Stimulated activated CD4-positive, alpha-beta T cell treated with anti-CD3 and anti-CD28 coated beads, Interleukin-2, amount 100 ng/mL, for 48 hours (primary cell): ENCODE results near the gene SPDEF.

Experiments
- DNase-seq, 2 donors: peaks; one replicate each; pipeline ENCODE4 v3.0.0-alpha.2; 2020

SPDEF gene

DNA sequence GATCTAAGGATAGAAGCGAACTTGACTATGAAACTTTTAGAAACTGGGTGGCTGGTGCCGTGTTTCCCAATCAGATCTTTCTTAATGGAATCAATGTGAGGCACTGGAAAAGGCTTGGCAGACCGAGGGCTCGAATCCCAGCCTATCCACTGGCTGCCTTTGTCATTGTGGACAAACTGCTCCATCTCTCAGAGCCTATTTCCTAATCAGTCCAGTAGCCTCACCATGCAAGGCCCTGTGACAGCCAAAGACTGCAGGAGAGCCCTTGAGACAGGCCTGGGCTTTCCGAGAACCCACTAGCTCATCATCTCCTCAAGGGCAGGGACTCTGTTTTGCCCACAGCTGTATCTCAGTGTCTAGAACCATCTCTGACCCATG is 43.4 kb downstream of the SPDEF start:
- no peak for DNase-seq

DNA sequence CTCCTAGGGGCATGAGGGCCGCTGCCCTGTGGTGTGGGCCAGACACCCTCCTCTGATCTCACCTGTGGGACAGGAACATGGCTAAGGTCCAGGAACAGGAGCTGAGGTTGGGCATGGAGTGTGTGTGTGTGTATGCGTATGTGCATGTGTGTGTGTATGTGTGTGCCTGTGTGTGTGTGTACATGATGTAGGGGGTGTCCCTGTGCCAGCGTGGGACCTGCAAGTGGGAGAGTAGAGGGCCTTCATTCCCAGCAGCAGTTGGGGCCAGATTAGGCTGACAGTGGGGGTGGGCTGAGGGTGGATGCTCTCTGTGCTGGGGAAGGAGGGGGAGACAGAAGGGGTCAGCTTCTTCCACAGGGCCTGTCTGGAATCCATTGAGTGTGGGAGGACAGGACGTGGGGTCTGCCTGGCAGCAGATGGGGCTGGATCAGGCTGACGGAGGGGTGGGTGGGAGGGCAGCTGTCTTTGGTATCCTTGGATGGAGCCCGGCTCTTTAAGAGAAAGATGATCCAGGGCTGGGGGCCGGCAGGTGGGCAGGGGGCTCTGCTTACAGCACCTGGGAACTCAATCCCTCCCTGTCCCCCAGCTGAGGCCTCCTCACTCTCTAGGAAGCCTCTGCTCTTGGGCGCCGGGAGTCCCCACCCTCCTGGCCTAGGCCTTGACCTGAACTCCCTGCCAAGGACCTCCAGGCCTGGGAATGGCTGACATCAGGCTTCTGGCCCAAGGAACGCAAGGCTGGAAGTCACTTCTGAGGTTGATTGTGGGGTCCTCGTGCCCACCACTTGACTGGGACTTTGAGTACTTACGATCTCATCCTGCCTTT is 44.0 kb downstream of the SPDEF start:
- no peak for DNase-seq

DNA sequence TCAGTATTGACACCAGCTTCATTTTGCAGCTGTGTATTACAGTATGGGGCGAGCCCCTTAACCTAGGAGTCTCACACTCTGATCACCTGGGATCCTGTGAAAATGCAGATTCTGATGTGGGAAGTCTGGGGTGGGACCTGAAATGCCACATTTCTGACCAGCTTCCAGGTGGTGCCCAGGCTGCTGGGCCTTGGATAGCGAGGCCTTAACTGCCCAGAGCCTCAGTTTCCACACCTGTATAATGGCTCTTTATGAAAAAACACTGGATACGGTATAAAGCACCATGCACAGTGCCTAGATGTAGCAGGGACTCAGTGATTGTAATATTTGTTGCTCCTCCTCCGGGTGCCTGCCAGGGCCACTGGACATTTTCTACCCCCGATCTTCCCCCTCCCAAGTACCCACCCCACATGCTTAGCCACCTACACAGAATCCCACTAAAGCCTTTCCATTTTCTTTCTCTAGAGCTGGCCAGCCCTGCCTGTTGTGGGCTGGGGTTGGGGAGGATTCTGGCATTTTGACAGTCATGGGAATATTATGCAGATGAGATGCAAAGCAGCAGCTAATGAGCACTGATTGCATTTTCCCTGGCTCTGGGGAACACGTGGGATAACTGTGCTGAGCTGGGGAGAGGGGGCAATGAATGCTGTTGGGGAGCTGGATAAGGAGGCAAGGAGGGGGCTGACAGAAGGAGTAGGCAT is 44.8 kb downstream of the SPDEF start:
- DNase-seq = no peak

DNA sequence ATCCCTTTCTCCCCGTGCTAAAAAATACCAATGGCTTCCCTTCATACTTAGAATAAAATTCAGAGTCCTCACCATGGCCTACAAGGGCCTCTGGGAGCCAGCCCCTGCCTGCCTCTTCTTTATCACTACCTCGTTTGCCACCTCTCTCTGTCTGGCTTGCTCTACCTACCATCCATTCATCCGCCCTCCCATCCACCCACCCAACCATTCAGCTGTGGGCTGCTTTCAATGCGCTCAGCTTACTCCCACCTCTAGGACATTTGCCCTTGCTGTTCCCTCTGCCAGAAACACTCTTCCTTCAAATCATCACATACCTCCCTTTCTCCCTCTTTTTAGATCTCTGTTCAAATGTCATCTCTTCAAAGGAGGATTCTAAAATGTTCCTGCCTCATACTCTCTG is 45.8 kb downstream of the SPDEF start:
- DNase-seq = no peak

DNA sequence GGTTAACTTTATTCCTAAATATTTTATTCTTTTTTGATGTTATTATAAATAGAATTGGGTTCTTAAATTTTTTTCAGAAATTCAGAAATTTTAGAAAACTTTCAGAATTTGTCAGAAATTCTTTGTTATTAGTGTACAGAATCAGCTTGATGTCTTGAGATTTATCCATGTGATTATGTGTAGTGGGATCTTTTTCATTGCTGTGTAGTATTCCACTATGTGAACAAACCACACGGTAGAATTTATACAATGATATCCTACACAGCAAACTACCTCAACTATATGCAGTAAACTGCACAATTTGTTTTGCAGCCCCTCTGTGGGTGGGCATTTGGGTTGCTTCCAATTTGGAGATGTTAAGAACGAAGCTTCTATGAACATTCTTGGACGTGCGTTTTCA is 46.3 kb downstream of the SPDEF start:
- no peak for DNase-seq

DNA sequence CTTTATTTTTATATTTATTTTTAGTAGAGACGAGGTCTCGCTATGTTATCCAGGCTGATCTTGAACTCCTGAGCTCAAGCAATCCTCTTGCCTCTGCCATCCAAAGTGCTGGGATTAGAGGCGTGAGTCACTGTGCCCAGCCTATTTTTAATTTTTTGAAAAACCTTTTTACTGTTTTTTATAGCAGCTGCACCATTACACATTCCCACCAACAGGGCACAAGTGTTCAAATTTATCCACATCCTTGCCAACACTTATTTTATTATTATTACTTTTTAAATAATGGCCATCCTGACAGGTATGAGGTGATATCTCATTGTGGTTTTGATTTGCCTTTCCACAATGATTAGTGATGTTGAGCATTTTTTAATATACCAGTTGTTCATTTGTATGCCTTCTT is 47.7 kb downstream of the SPDEF start:
- DNase-seq = no peak

DNA sequence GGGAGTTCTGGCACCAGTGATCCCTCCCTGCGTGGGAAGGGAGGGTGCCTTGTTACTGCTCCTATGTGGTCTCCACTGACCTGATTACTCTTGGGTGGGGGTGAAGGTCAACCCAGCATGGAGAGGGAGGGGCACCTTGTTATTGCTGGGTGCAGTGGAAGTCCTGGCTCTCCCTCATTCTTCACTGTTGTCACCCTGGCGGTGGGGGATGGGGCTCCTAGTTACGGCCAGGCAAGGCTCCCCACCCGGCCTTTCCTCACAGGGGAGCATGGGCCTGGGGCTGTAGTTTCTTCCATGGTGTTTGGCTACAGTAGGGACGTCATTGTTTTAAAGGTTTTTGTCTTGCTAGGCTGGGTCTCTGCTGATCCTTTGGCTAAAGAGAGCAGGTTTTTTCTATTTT is 49.4 kb downstream of the SPDEF start:
- DNase-seq = no peak

DNA sequence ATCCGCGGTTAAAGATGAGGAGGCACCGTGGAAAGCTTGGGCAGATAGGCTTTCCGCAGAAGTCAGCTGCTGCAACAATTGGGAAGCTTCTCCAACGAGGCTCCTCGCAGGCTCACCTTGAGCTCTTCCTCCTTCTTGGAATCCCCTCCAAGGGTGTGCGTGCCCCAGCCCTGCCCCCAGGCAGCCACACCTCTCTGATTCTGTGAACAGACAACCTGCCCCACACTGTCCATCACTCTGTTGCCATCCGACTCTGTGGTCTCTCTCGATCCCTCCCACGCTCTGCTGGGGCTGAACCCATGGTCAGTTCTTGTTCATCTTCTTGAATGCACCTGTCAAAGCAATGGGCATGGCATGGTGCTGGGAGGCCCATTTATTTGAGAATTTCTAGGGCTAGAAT is 58.7 kb downstream of the SPDEF start:
- no peak for DNase-seq

DNA sequence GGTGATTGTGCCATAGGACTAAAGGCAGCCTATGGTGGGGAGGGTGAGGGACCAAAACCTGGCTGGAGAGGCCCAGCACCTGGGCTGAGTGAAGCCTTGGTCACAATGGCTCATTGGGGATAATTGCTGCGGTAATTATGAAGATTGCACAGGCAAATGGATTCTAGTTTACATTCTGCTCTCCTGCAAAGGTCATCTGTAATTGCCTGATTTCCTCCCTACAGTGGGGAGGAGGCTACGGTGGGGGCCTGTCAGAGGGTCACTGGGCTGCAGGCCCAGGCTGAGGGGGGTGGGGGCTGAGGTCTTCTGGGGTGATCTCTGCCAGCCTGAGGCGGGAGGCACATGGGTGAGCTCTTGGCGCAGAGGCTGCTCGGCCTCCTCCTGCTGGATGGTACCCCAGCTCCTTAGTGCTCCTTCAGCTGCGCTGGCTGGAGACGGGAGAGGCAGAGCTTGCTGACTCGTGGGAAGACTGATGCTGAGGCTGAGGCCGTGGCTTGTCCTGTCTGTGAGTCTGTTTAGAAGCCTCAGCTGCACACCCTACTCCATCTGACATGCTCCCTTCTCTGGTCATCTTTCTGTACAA is 59.9 kb downstream of the SPDEF start:
- DNase-seq = no peak

DNA sequence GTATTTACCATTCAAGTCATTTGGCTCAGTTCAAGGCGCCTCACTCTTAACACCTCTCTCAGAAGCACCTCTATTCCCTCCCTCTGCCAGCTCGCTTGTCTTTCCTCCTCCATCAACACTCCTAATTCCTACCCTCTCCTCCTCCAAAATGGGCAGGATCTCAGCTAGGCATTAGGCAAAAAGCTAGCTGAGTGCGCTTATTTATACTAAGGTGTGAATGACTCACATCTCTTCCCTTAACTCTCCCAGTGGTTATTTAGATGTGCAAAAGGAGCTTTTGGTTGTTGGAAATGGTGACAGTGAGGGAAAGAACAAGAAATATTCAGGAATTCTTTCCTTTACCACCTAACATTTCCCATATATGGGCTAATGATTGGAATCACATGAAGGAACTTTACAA is 61.2 kb downstream of the SPDEF start:
- DNase-seq = no peak

DNA sequence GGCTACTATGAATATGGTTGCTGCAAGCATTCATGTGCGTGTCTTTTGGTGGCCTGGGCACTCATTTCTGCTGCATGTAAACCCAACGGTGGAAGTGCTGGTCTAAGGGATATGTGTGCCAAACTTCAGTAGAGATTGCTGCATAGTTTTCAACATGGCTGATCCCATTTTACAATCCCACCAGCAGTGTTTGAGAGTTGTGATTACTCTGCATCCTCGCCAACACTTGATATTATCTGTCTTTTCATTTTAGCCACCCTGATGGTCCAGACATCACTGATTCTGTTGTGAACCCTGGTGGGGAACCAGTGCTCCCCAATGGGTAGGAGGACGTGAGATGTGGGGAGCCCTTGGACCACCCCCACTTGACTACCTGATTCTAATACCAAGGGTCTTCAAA is 62.8 kb downstream of the SPDEF start:
- DNase-seq = no peak

DNA sequence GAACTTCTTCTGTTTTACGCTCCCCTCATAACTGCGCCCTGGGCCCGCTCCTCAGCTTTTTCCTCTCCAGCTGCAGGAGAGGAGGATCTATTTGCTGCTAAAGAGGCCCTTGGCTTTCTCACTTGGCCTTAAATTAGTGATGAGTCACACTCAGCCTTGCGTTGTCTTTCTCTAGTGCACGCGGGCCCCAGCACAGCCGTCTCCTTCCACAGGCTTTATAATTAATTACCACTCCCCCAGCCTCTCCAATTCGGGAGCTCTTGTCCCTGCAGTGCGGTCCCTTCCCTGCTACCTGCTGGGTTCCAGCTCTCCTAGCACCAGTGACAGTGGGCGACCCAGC is 65.1 kb downstream of the SPDEF start:
- DNase-seq = no peak

DNA sequence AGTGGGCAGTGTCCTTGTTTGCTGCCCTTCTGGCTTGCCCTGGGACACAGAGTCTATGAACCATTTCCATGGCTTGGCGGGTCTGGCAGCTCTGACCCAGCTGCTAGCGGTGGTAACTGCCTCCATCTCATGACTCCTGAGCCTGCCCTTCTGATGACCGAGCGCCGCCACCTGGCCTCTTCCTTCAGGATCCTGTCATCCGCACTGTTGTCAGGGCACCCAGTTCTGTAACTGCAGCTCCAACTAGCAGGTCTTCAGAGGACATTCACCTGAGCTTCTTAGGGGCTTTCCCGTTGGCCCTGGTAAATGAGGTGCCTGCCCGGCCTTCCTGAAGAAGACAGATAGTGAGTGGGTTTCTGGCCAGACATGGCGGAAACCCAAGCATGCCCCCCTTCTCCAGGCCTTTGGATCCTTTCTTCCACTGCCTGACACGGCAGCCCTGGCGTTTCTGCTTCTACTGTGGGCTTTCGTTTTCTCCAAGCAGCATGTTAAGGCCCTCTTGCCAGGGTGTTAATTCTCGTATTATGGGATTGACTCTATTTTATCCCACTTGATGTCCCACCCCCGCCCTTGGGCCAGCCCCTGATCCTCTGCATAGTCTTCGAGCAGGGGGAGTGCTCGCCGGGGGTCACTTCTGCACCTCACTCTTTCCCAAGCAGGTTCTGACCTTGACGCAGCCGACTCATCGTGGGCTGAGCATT is 65.6 kb downstream of the SPDEF start:
- no peak for DNase-seq

DNA sequence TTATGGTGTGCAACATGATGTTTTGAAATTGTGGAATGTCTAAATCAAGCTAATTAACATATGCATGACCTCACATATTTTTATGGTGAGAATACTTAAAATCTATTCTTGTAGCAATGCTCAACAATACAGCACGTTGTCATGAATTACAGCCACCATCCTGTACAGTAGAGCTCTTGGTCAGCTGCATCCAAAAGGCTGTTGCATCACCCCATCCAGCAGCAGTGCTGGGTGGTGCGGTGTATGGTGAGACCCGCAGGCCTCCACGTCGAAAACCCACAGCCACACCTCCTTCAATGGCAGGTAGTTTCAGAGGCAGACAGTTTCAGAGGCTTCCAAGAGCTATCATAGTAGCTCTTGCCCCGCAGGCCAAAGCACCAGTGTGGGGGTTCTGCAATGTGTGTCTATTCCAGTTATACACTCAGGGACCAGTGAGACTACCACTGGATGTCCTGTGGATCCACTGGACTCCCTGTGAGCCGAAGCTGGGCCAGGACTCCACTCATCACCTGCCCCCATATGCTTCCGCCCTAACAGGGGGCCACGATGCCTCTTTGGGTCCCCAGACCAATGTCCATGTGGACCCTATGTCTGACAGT is 66.8 kb downstream of the SPDEF start:
- no peak for DNase-seq
